CD4-positive, alpha-beta T cell treated with Interleukin-21 for 1 hour (primary cell): ENCODE data around the gene BDKRB1.

Experiments used
- DNase-seq: peaks from one replicate; pipeline ENCODE4 v3.0.0-alpha.2; 2020

BDKRB1 gene

GRCh38 chr14:96255501-96256366, at the start of gene BDKRB1:
BDKRB1 (plus strand) TSS chr14:96256210; CDS start chr14:96263683, 7,473 bp downstream.
- DNase-seq: no peak

- DNase-seq: no peak
Measured at GRCh38 chr14:96206461-96206860, 49.5 kb upstream of the BDKRB1 start.

- no peak for DNase-seq
Measured at GRCh38 chr14:96207686-96208085, 48.3 kb upstream of the BDKRB1 start.

- DNase-seq: no peak
Measured at GRCh38 chr14:96208739-96209138, 47.3 kb upstream of the BDKRB1 start.

- no peak for DNase-seq
Measured at GRCh38 chr14:96212140-96212539, 43.9 kb upstream of the BDKRB1 start.

GRCh38 chr14:96212896-96213295, 43.1 kb upstream of the BDKRB1 start:
- DNase-seq: no peak

GRCh38 chr14:96213871-96214465, 42.0 kb upstream of the BDKRB1 start:
- DNase-seq: no peak

GRCh38 chr14:96214793-96215192, 41.2 kb upstream of the BDKRB1 start:
- no peak for DNase-seq

GRCh38 chr14:96215452-96216244, 40.4 kb upstream of the BDKRB1 start:
- DNase-seq: no peak

- no peak for DNase-seq
Measured at GRCh38 chr14:96216627-96217026, 39.4 kb upstream of the BDKRB1 start.

- DNase-seq: no peak
Measured at GRCh38 chr14:96217376-96217913, 38.6 kb upstream of the BDKRB1 start.

GRCh38 chr14:96221109-96221650, 34.8 kb upstream of the BDKRB1 start:
- no peak for DNase-seq

- DNase-seq: no peak
Measured at GRCh38 chr14:96221841-96222240, 34.2 kb upstream of the BDKRB1 start.

- no peak for DNase-seq
Measured at GRCh38 chr14:96224480-96225096, 31.4 kb upstream of the BDKRB1 start.

GRCh38 chr14:96225213-96225612, 30.8 kb upstream of the BDKRB1 start:
- DNase-seq: no peak

GRCh38 chr14:96225745-96226151, 30.3 kb upstream of the BDKRB1 start:
- DNase-seq: no peak

GRCh38 chr14:96227428-96227827, 28.6 kb upstream of the BDKRB1 start:
- no peak for DNase-seq

GRCh38 chr14:96229315-96229714, 26.7 kb upstream of the BDKRB1 start:
- DNase-seq: no peak

- DNase-seq: no peak
Measured at GRCh38 chr14:96231056-96231455, 25.0 kb upstream of the BDKRB1 start.

GRCh38 chr14:96231526-96232130, 24.4 kb upstream of the BDKRB1 start:
- no peak for DNase-seq

- DNase-seq: no peak
Measured at GRCh38 chr14:96232506-96232905, 23.5 kb upstream of the BDKRB1 start.

GRCh38 chr14:96233661-96234060, 22.3 kb upstream of the BDKRB1 start:
- no peak for DNase-seq
